ENCODE results near the gene PHOX2B. TPM values are rescaled to one million over a fixed set of nuclear protein-coding genes. Genes with fewer than 3 reads are reported as not detected.

Gene PHOX2B
- total and polyA plus RNA-seq, 2 of the 8 experiments (the other 6 are each of a cell fraction or from before 2014, with no cell fraction given) = not detected

- FAIRE-seq = no peak
- POLR2A ChIA-PET (ENCODE audit: partially characterized antibody) = interaction anchor here (1.2 kb wide), 2 partner anchors 118 to 131 kb away, joined by 3 read pairs; no protein-coding TSS in a partner anchor
Observed at GRCh38 chr4:41748074-41748570, 403 bp downstream of the PHOX2B start.

More at GRCh38 chr4:41748074-41748570, 403 bp downstream of the PHOX2B start:
- peak; percentile 95 for TF ChIP-seq RNF2 (IDR thresholded peaks at IDR 0.05; ENCODE audit: borderline replicate concordance, low read depth, low read length, missing control alignments, poor library complexity, severe bottlenecking)
- TF ChIP-seq SP2 (IDR thresholded peaks at IDR 0.05; ENCODE audit: low read length) = no peak
- TF ChIP-seq SP1 (IDR thresholded peaks at IDR 0.05; ENCODE audit: low read depth, low read length) = no peak
- TF ChIP-seq CBX8 (IDR thresholded peaks at IDR 0.05; ENCODE audit: borderline replicate concordance, low read depth, low read length) = 0 out of 2 replicates have a peak, but pooled peaks have one; percentile 90
- peak; percentile 68 for TF ChIP-seq CTBP2 (IDR thresholded peaks at IDR 0.05; ENCODE audit: borderline replicate concordance, insufficient read depth, insufficient read length, low read length)
- no peak for TF ChIP-seq EZH2 (IDR thresholded peaks at IDR 0.05; ENCODE audit: low read depth, low read length, severe bottlenecking)
- DNase-seq (ENCODE audit: low read depth in 1 of 2, low spot score in 2 of 2) = peak in 1 of 2 experiments; percentile 60
- H2BK20ac ChIP-seq (ENCODE audit: low read length) = no peak overlapping the region
- H3K36me3 ChIP-seq (ENCODE audit: control insufficient read depth in 2 of 4, insufficient read depth in 4 of 4, low read length in 3 of 4) = peaks cover 0 to 17% (median 0%) of the 10 kb centered on the region in 4 experiments; a peak in 1 of 8 replicates
- peaks cover 7 to 30% of the 10 kb centered on the region in 2 experiments for H4K20me1 ChIP-seq (replicated peaks in 1 of 2; ENCODE audit: control insufficient read depth in 1 of 2, insufficient read depth in 2 of 2, low read length in 2 of 2)
- H3K23me2 ChIP-seq (ENCODE audit: low read depth, low read length) = peaks cover 11% of the 10 kb centered on the region
- H3K9me3 ChIP-seq (ENCODE audit: insufficient read depth in 2 of 2, low read depth in 1 of 2, low read length in 1 of 2) = peaks cover 0 to 13% of the 10 kb centered on the region in 2 experiments; a peak in 2 of 4 replicates
- no peak overlapping the region for H3K27ac ChIP-seq (ENCODE audit: low read depth, low read length)
- H3K4me2 ChIP-seq (ENCODE audit: insufficient read depth in 1 of 2, low read depth in 2 of 2, low read length in 2 of 2) = peak overlapping the region in 1 of 2 experiments; percentile 2; a peak in 1 of 4 replicates
- no peaks in the 10 kb centered on the region for H3K79me1 ChIP-seq (ENCODE audit: low read depth, low read length)
- H4K91ac ChIP-seq (replicated peaks; ENCODE audit: insufficient read length, low read length) = no peak overlapping the region
- H3K14ac ChIP-seq (ENCODE audit: insufficient read length) = no peak overlapping the region
- H3K79me2 ChIP-seq (ENCODE audit: control insufficient read depth in 1 of 2, insufficient read depth in 2 of 2, low read length in 2 of 2) = no peaks in the 10 kb centered on the region
- CTCF ChIA-PET (ENCODE audit: partially characterized antibody) = interaction anchor here (0.9 to 2.6 kb wide), 12 partner anchors 10 to 139 kb away, joined by 3 to 11 read pairs (median 4); no protein-coding TSS in a partner anchor
- no peak overlapping the region for H2AFZ ChIP-seq (ENCODE audit: low read length)
- H3K4me1 ChIP-seq (replicated peaks in 1 of 4; ENCODE audit: control insufficient read depth in 3 of 4, insufficient read depth in 4 of 4, low read length in 3 of 4) = peaks cover 5 to 41% (median 24%) of the 10 kb centered on the region in 4 experiments
- H3K18ac ChIP-seq (ENCODE audit: extremely low read depth, low read length) = no peak overlapping the region
- H4K5ac ChIP-seq (ENCODE audit: insufficient read length, low read depth, low read length) = no peak overlapping the region
- H3K23ac ChIP-seq (ENCODE audit: insufficient read length) = no peak overlapping the region
- no peak overlapping the region for H3K9ac ChIP-seq (replicated peaks in 1 of 4; ENCODE audit: extremely low read depth in 1 of 4, low read depth in 3 of 4, low read length in 3 of 4)
- WGBS, 2 experiments (ENCODE audit: extremely low coverage in 1 of 2, insufficient coverage in 1 of 2, insufficient read length in 1 of 2, insufficient replicate concordance in 2 of 2, low coverage in 1 of 2, low lambda C conversion rate in 2 of 2, missing lambda C conversion rate in 1 of 2) = 5% methylated on average over 21 of the region's 21 CpGs; no CpG with 5 or more reads in 1 of the 2 experiments
- no peak overlapping the region for H3K4ac ChIP-seq (replicated peaks; ENCODE audit: insufficient read length, low read depth, low read length)
- peak overlapping the region; percentile 45; the same call in 1 of the 2 replicates for H4K8ac ChIP-seq (ENCODE audit: extremely low read depth, insufficient read depth, low read length)
- no peak overlapping the region for H3K56ac ChIP-seq (replicated peaks; ENCODE audit: insufficient read length, low read depth, low read length)
- no peak overlapping the region for H2BK120ac ChIP-seq (replicated peaks; ENCODE audit: low read depth, low read length)
- H2AK5ac ChIP-seq (ENCODE audit: low read depth, low read length) = no peak overlapping the region
- no peak overlapping the region for H2BK5ac ChIP-seq (ENCODE audit: low read depth, low read length)
- H3K4me3 ChIP-seq (ENCODE audit: extremely low read depth in 1 of 4, insufficient read depth in 2 of 4, low read depth in 3 of 4, low read length in 4 of 4) = no peak overlapping the region
- no peak overlapping the region for H2BK12ac ChIP-seq (ENCODE audit: low read depth, low read length)
- H3K27me3 ChIP-seq (replicated peaks in 1 of 4; ENCODE audit: control insufficient read depth in 3 of 4, extremely low read depth in 1 of 4, insufficient read depth in 3 of 4, low read length in 3 of 4) = peaks cover 95 to 100% (median 98%) of the 10 kb centered on the region in 4 experiments
- no peak overlapping the region for H2BK15ac ChIP-seq (ENCODE audit: low read length)
